ENCODE measurements around the gene IGFL2.

- TF ChIP-seq POLR2A (IDR thresholded peaks at IDR 0.05): no peak
- TF ChIP-seq CTCF (IDR thresholded peaks at IDR 0.05): no peak
Measured at GRCh38 chr19:46202872-46203860, 55.1 kb downstream of the IGFL2 start.
